Globus pallidus (tissue), 1 donor: Measurements from ENCODE around the gene MARK4.
"Not testable (repeated sequence)": the region's sequence is repeated elsewhere in the genome, so short reads cannot be mapped to it uniquely, and the experiment has no call there.

Experiments
- DNase-seq: peaks from one replicate; pipeline ENCODE4 v3.0.0-alpha.2; 2015; ENCODE audit warnings: low spot score

MARK4 gene

DNA sequence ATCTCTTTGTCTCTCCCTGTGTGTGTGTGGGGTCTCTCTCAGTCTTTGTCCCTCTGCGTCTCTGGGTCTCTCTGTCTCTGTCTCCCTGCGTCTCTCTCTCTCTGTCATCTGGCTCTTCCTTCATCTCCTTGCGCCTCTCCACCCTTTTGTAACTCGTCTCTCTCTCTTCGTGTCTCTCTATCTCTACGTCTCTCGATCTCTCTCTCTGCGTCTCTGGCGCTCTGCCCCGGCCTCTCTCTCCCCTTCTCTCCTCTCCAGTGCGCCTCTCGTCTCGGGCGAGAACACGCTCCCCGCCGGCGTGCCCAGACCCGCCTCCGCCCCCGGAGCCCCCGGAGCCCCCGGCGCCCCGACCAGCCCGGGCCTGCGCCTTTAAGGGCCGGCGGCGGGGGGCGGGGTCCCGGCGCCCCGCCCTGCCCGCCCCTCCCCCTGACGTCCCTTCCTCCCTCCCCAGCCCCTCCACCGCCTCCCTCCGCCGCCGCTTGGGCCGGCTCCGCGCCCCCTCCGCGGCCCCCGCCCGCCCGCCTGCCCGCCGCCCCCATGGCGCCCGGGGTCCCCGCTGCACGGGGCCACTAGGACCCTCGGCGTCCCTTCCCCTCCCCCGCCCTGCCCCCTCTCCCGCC, at the start of gene MARK4:
MARK4 (plus strand) TSS at position 440 of the 620 bp plus-strand sequence. CDS start 318 bp downstream, outside the sequence.
- DNase-seq, result peak; percentile 47

DNA sequence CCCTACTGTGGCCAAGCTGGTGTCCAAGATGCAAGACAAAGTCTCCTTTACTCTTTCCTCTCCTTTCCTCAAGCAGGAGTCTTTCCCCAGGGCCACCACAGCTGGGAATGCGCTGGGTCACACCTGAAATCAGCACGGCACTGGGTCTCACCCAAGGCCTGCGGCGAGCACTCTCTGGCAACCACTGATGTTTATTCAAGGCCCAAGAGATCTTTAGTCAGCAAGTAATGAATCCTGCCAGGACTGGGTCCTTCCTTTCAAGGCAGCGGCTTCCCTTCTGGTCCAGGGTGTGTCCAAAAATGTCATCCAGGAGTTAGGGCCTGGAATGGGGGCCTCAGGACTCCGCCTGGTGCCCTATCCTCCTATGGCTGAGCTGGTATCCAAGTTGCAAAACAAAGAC, 48.4 kb upstream of the MARK4 start:
- DNase-seq, result no peak

DNA sequence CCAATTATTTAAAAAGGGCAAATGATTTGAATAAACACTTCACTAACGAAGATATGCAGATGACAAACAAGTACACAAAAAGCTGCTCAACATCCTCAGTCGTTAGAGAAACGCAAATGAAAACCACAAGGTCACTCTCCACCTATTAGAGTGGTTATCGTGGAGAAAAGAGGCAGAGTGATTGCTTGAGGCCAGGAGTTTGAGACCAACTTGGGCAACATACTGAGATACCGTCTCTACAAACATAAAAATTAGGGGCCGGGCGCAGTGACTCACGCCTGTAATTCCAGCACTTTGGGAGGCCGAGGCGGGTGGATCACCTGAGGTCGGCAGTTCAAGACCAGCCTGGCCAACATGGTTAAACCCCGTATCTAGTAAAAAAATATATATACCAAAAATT, 45.3 kb upstream of the MARK4 start:
- no peak for DNase-seq

DNA sequence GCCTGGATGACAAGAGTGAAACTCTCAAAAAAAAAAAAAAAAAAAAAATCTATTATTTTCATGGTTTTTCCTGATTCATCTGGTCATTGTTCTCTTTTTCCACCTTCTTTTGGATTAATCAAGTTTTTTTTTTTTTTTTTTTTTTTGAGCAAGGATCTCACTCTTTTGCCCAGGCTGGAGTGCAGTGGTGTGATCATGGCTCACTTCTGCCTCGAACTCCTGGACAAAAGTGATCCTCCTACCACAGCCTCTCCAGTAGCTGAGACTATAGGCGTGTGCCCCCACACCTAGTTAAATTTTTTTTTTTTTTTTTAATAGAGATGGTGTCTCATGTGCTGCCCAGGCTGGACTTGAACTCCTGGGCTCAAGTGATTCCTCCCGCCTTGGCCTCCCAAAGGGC, 44.7 kb upstream of the MARK4 start:
- no peak for DNase-seq

DNA sequence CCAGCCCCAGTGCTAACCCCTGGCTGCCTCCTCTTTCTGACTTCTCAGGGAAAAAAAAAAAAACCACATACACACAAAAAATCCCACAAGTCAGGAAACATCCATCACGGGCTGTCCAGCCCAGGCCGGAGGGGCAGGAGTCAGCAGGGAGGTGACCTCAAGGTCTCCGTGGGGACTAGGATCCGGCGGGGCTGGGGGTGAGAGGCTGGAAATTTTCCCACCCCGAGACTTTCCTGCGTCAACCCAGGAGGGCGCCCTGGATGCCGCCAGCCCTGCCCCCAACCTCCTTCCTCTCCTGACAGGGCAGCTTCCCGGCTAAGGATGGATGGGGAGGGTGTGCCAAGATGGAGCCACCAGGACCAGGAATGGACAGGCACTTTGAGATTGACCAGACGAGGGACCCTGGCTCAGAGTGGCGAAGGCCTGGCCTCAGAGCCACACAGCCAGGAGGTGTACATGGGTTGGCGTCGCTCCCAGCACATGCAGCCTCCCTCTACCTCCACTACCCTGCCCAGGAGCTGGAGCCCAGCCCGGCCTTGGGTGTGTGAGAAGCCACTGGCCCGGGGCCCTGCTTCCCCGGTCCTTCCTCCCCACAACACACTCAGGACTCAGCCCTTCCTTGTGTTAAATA, 39.2 kb upstream of the MARK4 start:
- no peak for DNase-seq

DNA sequence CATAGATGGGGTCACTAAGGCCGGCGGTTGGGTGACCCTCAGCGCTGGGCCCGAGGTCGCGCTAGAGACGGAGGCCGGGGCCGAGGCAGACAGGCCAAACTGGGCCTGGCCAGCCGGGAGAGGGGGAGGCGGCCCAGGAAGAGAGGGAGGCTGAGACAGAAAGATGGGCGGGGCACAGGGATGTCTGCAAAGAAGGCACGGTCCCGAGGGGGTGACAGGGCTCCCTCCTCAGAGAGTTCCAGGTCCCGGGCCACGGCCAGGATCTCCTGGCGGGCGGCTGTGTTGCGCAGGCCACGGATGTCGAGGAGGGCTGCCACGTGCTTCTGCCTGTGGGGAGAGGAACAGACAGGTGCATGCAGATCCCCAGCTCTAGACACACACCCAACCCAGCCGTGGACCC, 38.0 kb upstream of the MARK4 start:
- no peak for DNase-seq

DNA sequence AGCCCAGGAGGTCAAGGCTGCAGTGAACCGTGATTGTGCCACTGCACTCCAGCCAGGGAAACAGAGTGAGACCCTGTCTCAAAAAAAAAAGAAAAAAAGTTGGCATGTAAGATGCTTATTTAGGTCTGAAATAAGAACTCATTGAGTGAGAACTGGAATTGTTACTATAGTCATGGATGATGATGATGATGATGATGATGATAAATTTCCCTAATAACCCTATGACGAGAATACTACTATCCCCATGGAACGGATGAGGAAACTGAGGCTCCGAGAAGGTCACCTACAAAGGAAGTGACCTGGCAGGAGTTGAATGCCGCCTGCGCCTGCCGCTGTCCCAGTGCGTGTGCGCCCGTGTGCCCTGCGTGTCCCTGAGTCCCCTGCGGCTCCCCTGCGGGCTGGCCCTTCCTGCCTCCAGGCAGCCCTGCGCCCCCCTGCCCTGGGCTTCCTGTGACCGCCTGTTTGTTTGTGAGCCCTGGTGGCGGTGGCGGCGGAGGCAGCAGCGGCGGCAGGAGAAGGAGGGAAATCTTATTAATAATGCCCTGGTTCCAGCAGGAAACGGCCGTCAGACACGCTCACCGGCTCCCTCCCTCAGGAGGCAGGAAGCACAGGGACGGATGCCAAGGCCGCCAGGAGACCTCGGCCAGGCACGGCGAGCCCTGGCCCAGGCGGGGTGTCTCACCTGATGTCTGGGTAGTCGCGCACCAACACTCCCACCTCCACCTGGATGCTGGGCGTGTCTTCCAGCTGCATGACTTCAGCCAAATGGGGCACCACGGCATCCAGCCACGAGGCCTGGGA, 35.5 kb upstream of the MARK4 start:
- DNase-seq, result no peak

DNA sequence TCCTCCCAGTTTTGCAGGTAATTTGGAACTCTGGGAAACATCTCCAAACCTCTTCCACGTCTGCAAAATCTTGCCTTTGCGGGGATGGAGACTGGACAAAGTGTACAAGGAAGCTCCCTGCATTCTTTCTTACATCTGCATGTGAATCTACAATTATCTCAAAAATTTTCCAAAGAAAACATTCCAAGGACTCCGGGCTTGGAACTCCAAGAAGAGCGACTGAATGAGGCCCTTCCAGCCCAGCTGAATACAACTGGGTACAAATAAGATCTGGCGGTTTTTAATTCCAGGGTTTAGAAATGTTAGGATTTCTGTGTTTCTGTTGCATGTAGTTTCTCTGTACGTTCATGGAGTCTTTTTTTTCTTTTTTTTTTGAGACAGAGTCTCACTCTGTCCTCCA, 34.4 kb upstream of the MARK4 start:
- DNase-seq, result no peak

DNA sequence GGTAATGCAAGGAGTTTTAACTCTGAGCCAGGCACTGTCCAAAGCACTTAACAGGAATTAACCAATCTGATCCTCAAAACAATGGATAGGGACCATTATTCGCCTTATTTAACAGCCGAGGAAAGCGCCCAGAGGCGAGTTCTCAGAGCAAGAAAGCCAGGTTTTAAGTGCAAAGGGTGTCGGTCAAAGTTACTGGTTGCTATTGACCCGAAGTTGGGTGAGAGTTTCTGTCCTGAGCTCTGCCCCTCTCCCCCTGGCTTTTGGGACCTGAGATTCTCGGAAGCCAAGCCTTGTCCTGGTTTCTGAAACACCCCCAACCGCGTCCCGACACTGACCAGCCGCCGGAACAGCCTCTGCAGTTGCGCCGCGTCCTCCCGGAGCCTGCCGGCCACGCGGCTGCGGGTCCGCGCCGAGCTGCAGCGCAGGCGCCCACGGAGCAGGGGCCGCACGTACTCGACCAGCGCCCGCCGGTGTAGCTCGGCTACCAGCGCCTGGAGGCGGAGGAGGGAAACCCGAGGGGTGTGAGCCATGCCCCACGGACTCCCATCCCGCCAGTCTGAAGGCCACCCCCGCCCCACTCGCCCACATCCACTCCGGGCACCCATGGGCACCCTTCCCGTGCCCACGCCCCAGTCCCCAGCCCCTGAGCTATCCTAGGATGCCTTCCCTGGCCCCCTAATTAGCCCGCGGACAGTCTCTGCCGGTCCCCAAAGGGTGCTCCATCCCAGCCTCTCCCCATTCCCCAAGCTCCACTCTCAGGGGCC, 33.7 kb upstream of the MARK4 start:
- DNase-seq, result no peak

DNA sequence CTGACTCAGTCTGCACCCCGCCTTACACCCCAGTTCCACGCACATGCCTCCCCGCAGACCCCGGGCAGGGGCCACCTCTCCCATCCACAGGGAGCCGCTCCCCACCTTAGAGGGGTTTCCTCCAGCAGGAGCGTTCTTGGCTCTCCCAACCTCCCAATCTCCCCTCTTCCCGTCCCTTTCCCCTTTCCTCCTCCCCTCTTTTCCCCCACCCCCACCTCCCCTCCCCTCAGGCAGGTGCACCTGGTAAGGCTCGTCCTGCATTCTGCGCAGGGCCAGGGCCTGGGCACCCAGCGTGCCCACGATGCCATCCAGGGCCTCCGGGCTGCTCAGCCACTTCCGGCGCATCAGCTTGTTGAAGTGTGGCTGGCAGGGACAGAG, 33.1 kb upstream of the MARK4 start:
- no peak for DNase-seq

DNA sequence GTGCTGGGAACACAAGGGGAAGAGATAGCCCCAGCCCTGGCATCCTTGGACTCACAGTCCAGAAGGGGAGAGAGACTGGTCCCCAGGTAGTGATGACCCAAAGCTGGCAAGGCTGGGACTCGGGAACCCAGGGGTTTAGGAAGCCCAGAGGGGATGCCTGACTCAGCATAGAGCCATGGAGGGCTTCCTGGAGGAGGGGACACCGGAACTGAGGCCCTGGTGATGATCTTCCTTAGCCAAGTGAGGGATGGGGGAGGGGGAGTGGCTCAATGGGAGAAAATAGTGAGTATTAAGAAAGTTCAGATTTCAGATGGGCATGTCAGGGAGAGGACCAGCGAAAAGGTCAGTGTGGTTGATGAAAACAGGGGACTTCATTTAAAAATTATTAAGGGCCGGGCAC, 32.6 kb upstream of the MARK4 start:
- no peak for DNase-seq

DNA sequence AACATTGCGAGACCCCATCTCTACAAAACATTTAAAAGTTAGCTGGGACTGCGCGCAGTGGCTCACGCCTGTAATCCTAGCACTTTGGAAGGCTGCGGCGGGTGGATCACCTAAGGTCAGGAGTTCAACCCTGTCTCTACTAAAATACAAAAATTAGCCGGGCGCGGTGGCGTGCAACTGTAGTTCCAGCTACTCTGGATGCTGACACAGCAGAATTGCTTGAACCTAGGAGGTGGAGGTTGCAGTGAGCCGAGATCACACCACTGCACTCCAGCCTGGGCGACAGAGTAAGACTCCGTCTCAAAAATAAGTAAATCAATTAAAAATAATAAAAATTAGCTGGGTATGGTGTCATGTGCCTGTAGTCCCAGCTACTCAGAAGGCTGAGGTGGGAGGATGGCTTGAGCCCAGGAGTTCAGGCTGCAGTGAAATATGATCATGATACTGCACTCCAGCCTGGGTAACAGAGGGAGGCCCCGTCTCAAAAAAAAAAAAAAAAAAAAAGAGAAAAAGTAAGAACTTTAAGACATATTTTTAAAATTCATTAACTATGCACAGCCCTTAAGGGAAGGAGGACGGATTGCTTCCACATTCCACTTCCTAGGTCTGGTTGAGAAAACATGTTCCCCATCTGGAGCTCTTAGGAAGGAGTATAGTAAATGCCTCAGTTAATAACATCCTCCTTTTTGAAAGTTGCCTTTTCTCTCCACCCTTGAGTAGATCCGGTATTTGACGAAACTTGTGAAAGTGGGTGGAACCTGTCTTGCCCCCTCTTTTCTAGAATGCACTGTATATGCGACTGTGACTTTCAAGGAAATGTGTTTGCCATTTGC, 31.9 kb upstream of the MARK4 start:
- DNase-seq, result no peak

DNA sequence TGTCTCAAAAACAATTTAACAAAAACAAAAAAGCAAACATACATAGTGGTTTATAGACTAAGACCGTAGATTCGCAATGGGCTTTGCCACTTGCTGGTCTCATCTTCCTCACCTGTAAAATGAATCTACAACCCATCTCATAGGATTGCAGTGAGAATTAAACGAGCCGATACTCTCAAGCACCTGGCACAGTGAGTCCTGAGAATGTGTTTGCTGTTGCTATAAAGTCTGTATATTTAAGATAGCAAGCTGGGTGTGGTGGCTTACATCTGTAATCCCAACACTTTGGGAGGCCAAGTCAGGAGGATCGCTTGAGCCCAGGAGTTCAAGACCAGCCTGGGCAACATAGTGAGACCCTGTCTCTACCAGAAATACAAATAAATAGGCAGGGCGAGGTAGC, 28.3 kb upstream of the MARK4 start:
- DNase-seq, result no peak

DNA sequence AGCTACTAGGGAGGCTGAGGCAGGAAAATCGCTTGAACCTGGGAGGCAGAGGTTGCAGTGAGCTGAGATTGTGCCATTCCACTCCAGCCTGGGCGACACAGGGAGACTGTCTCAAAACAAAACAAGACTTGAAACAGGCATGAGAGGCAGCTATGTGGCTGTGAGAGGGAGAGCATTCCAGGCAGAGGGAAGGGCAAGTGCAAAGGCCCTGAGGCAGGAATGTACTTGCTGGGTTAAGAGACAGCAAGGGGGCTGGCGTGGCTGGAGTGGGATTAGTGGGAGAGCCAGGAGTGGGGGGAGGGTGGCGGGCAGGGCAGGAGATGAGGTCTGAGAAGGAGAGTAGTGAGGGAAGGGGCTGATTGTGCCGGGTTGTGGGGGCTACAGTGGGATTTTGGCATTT, 27.2 kb upstream of the MARK4 start:
- DNase-seq, result no peak

DNA sequence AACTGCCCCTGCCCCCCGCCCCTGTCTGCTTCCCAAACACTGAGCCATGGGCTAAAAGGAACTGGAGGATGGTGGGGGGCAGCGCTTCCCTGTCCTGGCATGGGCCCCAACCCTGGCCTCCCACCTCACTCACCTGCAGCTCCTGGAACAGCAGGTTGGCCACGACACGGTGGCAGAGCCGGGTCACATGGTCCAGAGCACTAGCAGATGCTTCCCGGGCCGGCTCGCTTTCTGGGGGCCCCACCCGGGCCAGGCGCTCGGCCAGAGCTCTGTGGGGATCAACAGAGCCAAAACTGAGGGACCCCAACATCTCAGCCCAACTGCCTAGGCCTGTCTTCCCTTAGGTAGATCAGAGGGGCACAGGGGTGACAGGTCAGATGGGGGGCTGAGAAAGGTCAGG, 26.4 kb upstream of the MARK4 start:
- no peak for DNase-seq

DNA sequence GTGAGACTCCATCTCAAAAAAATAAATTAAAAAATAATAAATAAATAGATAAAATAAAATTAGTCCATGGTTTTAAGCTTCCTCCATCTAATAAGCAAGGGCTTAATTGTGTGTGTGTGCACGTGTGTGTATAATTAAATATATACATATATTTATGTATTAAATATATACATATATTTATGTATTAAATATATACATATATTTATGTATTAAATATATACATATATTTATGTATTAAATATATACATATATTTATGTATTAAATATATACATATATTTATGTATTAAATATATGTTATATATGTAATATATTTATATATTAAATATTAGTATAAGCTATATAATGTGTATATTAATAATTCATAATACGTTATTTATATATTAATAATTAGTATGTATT, 22.0 kb upstream of the MARK4 start:
- DNase-seq, result not testable (repeated sequence)

DNA sequence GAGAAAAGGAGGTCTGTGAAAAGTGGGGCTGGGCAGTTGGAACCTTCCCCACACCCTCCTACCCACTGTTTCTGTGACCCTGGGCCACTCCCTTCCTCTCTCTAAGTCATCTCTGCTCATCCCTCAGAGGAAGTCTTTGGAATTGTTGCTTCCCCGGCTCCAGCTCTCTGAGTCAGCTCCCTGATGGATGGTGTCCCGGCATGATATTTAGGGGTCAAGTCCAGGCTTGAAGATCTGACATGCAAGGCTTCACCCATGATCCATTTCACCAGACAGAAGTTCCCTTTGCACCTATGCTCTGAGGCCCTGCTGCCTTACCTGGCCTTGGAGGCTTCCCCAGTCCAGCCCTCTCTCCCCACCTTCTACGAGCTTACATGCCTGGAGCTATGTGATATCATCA, 19.2 kb upstream of the MARK4 start:
- DNase-seq, result no peak

DNA sequence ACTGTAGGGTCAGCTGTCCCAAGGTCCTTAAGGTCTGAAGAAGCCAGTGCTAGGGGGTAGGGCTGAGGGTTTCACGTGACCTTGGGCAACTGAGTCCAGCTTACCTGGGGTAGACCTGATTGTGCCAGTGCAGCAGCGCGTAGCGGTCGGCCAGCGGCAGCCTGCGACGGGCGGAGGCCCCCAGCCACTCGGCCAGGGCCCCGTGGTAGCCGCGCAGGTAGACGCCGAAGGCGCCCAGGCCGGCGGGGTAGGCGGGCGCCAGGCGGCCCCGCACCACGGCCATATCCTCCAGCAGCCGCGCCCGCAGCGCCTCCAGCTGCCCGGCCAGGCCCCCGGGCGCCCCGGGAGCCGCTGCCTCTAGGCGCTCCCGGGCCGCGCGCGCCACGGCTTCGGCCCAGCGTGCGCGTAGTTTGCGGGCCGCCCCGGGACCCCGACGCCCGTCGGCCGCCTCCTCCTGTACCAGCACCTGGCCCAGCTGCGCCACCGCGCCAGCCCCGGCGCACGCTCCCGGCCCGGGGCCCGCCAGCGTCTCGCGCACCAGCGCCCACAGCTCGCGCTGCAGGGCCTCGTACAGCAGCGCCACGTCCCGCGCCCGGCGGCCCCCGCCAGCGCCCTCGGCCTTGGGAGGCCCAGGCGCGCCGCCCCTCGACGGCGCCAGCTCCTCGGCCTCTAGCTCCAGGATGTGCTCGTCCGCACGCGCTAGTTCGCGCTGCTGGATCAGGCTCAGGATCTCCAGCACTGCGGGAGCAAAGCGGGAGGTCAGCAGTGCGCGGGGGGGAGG, 16.8 kb upstream of the MARK4 start:
- no peak for DNase-seq

DNA sequence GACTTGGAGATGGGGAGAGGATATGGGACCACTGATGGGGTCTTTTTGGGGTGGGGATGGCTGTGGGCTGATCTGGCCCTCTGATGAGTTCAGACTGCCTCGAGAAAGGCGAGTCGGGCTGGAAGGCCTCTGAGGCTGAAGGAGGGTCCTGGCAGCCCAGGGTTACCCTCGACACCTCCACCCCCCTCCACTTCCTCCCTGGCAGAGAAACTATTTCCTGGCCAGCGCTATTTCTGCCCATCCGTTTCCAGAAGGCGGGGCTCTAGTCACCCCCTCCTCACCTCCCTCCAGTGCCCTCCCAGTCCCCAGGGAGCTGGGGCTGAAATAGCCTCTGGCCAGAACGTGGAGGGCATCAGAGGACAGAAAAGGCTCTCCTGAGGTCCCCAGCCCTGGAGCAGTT, 15.6 kb upstream of the MARK4 start:
- DNase-seq, result no peak

DNA sequence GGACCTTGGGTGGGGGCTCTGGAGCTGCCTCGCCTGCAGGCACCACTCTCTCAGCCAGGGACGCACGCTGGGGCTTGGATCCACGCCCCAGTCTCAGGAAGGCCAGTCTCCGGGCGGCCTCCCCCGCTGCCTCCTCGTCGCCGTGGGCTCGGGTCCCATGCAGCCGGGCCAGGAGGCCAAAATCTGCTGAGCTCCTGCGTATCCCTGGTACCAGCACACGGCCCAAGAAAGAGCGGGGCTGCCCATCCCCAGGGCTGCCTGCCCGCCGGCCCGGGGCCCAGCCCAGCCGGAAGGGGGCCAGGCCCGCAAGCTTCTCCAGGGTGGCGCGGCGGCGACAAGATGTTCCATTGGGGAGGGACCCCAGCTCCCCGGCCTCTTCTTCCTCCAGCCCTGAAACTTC, 12.5 kb upstream of the MARK4 start:
- no peak for DNase-seq

DNA sequence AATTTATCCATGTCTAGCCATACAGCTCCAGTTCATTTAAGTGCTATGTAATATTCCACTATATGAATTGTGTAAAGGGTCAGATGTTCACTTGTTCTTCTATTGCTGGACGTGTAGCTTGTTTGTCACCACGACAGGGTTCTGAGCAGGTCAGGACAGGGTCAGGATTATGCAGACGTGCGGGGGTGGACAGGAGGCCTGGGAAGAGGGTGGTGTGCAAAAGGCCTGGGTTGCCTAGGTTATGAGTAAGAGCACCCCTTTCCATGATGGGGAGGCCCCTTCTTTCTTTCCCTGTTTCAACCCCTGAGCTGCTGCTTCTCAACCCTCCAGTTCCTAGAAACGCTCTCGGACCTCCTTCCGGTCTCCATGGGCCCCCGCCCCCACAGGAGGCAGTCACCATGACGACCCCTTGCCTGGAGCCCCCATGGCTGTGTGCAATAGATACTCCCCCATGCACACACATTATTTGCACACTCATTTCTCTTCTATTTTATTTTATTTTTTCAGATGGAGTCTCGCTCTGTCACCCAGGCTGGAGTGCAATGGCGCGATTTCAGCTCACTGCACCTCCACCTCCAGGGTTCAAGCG, 7.8 kb upstream of the MARK4 start:
- DNase-seq, result no peak
